ENCODE measurements around the gene DISP3. TPM values are rescaled to one million over a fixed set of nuclear protein-coding genes. Genes with fewer than 3 reads are reported as not detected.

Gene DISP3
- total RNA-seq, 2 experiments from 2014 or later: 0.97 to 1.7 TPM

- intact Hi-C loops (cut with micrococcal nuclease; ENCODE audit: unreplicated experiment): no loop called here
- Histone ChIP-seq H3K36me3 (ENCODE audit: insufficient read depth, low read length) (no peaks in the 10 kb centered on the region), H3K9me3 (ENCODE audit: low read length) (no peaks in the 10 kb centered on the region), H3K4me3 (ENCODE audit: low read depth, low read length, poor library complexity, severe bottlenecking) (no peak overlapping the region), H3K27ac (ENCODE audit: low read depth, low read length, poor library complexity, severe bottlenecking) (no peak overlapping the region), H4K20me1 (ENCODE audit: insufficient read depth, low read length) (no peaks in the 10 kb centered on the region), H3K9me2 (ENCODE audit: insufficient read depth, low read length) (no peaks in the 10 kb centered on the region), H3K4me2 (ENCODE audit: low read length) (no peak overlapping the region), H2AFZ (ENCODE audit: low read length) (no peak overlapping the region), H3K4me1 (ENCODE audit: insufficient read depth, low read length, poor library complexity, severe bottlenecking) (no peaks in the 10 kb centered on the region), H3K79me2 (ENCODE audit: insufficient read depth, low read depth, low read length) (no peaks in the 10 kb centered on the region)
- POLR2A ChIA-PET: interaction anchor here (0.9 kb wide), 1 partner anchor 198 kb away, joined by 3 read pairs; no protein-coding TSS in a partner anchor
- DNase-seq (ENCODE audit: low spot score): no peak
- CTCF ChIA-PET (ENCODE audit: unreplicated experiment): no interaction called here
- TF ChIP-seq EZH2phosphoT487 (IDR thresholded peaks at IDR 0.05; ENCODE audit: borderline replicate concordance, low read depth, low read length): no peak
- no peak for TF ChIP-seq CTCF (conservative IDR thresholded peaks at IDR 0.05; ENCODE audit: low read length)
- BruUV-seq (replicated peaks): no TSS peak
Measured at GRCh38 chr1:11487196-11487751, 8.3 kb downstream of the DISP3 start.

- Histone ChIP-seq H4K20me1 (ENCODE audit: insufficient read depth, low read length) (no peaks in the 10 kb centered on the region), H3K27ac (ENCODE audit: low read depth, low read length, poor library complexity, severe bottlenecking) (no peak overlapping the region), H3K36me3 (ENCODE audit: insufficient read depth, low read length) (no peaks in the 10 kb centered on the region), H3K9me3 (ENCODE audit: low read length) (no peaks in the 10 kb centered on the region), H3K4me3 (ENCODE audit: low read depth, low read length, poor library complexity, severe bottlenecking) (no peak overlapping the region), H3K9me2 (ENCODE audit: insufficient read depth, low read length) (no peaks in the 10 kb centered on the region), H3K4me2 (ENCODE audit: low read length) (no peak overlapping the region), H2AFZ (ENCODE audit: low read length) (no peak overlapping the region), H3K79me2 (ENCODE audit: insufficient read depth, low read depth, low read length) (no peaks in the 10 kb centered on the region), H3K4me1 (ENCODE audit: insufficient read depth, low read length, poor library complexity, severe bottlenecking) (no peaks in the 10 kb centered on the region)
- no peak for TF ChIP-seq EZH2phosphoT487 (IDR thresholded peaks at IDR 0.05; ENCODE audit: borderline replicate concordance, low read depth, low read length)
- TF ChIP-seq CTCF (conservative IDR thresholded peaks at IDR 0.05; ENCODE audit: low read length): no peak
- POLR2A ChIA-PET: no interaction called here
- no peak for DNase-seq (ENCODE audit: low spot score)
- BruUV-seq (replicated peaks): no TSS peak
- intact Hi-C loops (cut with micrococcal nuclease; ENCODE audit: unreplicated experiment): no loop called here
- CTCF ChIA-PET (ENCODE audit: unreplicated experiment): no interaction called here
Measured at GRCh38 chr1:11488201-11488770, 9.3 kb downstream of the DISP3 start.

- POLR2A ChIA-PET: interaction anchor here (0.6 kb wide), 1 partner anchor 162 kb away, joined by 4 read pairs; no protein-coding TSS in a partner anchor
Measured at GRCh38 chr1:11488966-11489625, 10.1 kb downstream of the DISP3 start.

More at GRCh38 chr1:11488966-11489625, 10.1 kb downstream of the DISP3 start:
- Histone ChIP-seq H3K36me3 (ENCODE audit: insufficient read depth, low read length) (no peaks in the 10 kb centered on the region), H3K9me2 (ENCODE audit: insufficient read depth, low read length) (no peaks in the 10 kb centered on the region), H2AFZ (ENCODE audit: low read length) (no peak overlapping the region), H3K4me1 (ENCODE audit: insufficient read depth, low read length, poor library complexity, severe bottlenecking) (no peaks in the 10 kb centered on the region), H3K9me3 (ENCODE audit: low read length) (no peaks in the 10 kb centered on the region), H3K27ac (ENCODE audit: low read depth, low read length, poor library complexity, severe bottlenecking) (no peak overlapping the region), H3K4me3 (ENCODE audit: low read depth, low read length, poor library complexity, severe bottlenecking) (no peak overlapping the region), H4K20me1 (ENCODE audit: insufficient read depth, low read length) (no peaks in the 10 kb centered on the region), H3K79me2 (ENCODE audit: insufficient read depth, low read depth, low read length) (no peaks in the 10 kb centered on the region), H3K4me2 (ENCODE audit: low read length) (no peak overlapping the region)
- CTCF ChIA-PET (ENCODE audit: unreplicated experiment): no interaction called here
- intact Hi-C loops (cut with micrococcal nuclease; ENCODE audit: unreplicated experiment): no loop called here
- TF ChIP-seq CTCF (conservative IDR thresholded peaks at IDR 0.05; ENCODE audit: low read length): no peak
- TF ChIP-seq EZH2phosphoT487 (IDR thresholded peaks at IDR 0.05; ENCODE audit: borderline replicate concordance, low read depth, low read length): no peak
- BruUV-seq (replicated peaks): no TSS peak
- DNase-seq (ENCODE audit: low spot score): no peak
